K562 (cell line): ENCODE measurements around the gene PLXDC2. TPM values are rescaled to one million over a fixed set of nuclear protein-coding genes. Genes with fewer than 3 reads are reported as not detected.

Source experiments
- ATAC-seq: fragments of 200-7000 bp; cut with Tn5 transposase; 3 replicates; pipeline ENCODE4 v1.9.1; 2020; ENCODE audit warnings: moderate library complexity
- BruUV-seq: library from RNA; stranded (reverse); fragments of 400-500 nt; replicated peaks from 2 replicates; lab custom pipeline; 2021; lab: Mats Ljungman, UMichigan
- CTCF ChIA-PET: fragments of 300-600 bp; formaldehyde crosslinking; extraction: SDS; loops from one replicate; lab custom pipeline; 2021; ENCODE audit warnings: low intra/inter-chr PET ratio; lab: Yijun Ruan, JAX
- POLR2A ChIA-PET: fragments of 300-600, 350-650 bp; sonication (Branson Sonifier 250); formaldehyde crosslinking; extraction: SDS; loops from one replicate; lab custom pipeline; 2021; ENCODE audit warnings: antibody characterized with exemption, inconsistent platforms; lab: Yijun Ruan, JAX
- DNase-seq, 4 experiments: peaks; one replicate each; pipeline versions ENCODE4 v3.0.0 to v3.0.0-alpha.2; 2011 to 2018; ENCODE audit warnings: low spot score in 3 of 4, mixed read lengths in 3 of 4; ENCODE audit errors: extremely low read depth in 1 of 4
- FAIRE-seq: peaks from 2 replicates; lab custom pipeline; 2011; peaks lifted over from hg19 to GRCh38; lab: Jason Lieb, UNC
- H2AFZ ChIP-seq: 2 replicates; pipeline ENCODE4 v1.6.0; 2011; ENCODE audit warnings: low read depth, low read length, control low read depth, inconsistent platforms
- H3K27ac ChIP-seq: fragments of 200-600 bp; 3 replicates; pipeline ENCODE4 v1.8.0; 2011; ENCODE audit warnings: low read depth, mild to moderate bottlenecking, control low read depth, inconsistent platforms, low read length, moderate library complexity, mixed read lengths; ENCODE audit errors: extremely low read depth
- H3K27me3 ChIP-seq, 2 experiments: fragments of 300-600 bp in 1 of 2; 2 replicates in 1 of 2; 3 replicates in 1 of 2; pipeline versions ENCODE4 v1.6.0 to v1.8.0; 2011; ENCODE audit warnings: inconsistent platforms in 2 of 2, low read length in 2 of 2, mild to moderate bottlenecking in 1 of 2, mixed read lengths in 1 of 2, moderate library complexity in 1 of 2; ENCODE audit not compliant: control insufficient read depth in 2 of 2, insufficient read depth in 2 of 2
- H3K36me3 ChIP-seq: fragments of 300-600 bp; 3 replicates; pipeline ENCODE4 v1.8.0; 2011; ENCODE audit warnings: mild to moderate bottlenecking, low read length, inconsistent platforms; ENCODE audit not compliant: control insufficient read depth, insufficient read depth
- H3K4me1 ChIP-seq, 2 experiments: fragments of 200-600 bp in 1 of 2; replicated peaks in 1 of 2; 2 replicates in 1 of 2; 3 replicates in 1 of 2; pipeline versions ENCODE4 v1.5.1 to v1.8.0; 2011; ENCODE audit warnings: inconsistent platforms in 2 of 2, low read length in 2 of 2, mild to moderate bottlenecking in 1 of 2, mixed read lengths in 1 of 2, moderate library complexity in 1 of 2; ENCODE audit not compliant: control insufficient read depth in 2 of 2, insufficient read depth in 2 of 2
- H3K4me2 ChIP-seq: 2 replicates; pipeline ENCODE4 v1.6.1; 2011; ENCODE audit warnings: low read length, control low read depth, inconsistent platforms, mixed read lengths; ENCODE audit not compliant: insufficient read depth
- H3K4me3 ChIP-seq: fragments of 200-600 bp; sonication (generic), shearing (Covaris generic); 2 replicates; pipeline ENCODE4 v1.5.1; 2016; ENCODE audit warnings: control low read depth, inconsistent platforms
- H3K79me2 ChIP-seq: fragments of 200-600 bp; 3 replicates; pipeline ENCODE4 v1.8.0; 2011; ENCODE audit warnings: low read length, inconsistent platforms; ENCODE audit not compliant: control insufficient read depth, insufficient read depth
- H3K9ac ChIP-seq, 2 experiments: 2 replicates each; pipeline versions ENCODE4 v1.6.0 to v1.6.1; 2011; ENCODE audit warnings: low read depth in 2 of 2, low read length in 2 of 2, control low read depth in 1 of 2, inconsistent platforms in 1 of 2, mild to moderate bottlenecking in 1 of 2, mixed read lengths in 1 of 2; ENCODE audit not compliant: insufficient read depth in 1 of 2
- H3K9me1 ChIP-seq: one replicate; pipeline ENCODE4 v1.6.0; 2011; ENCODE audit warnings: inconsistent platforms, mild to moderate bottlenecking, low read length, moderate library complexity; ENCODE audit not compliant: control insufficient read depth, insufficient read depth
- H3K9me3 ChIP-seq: replicated peaks from 2 replicates; pipeline ENCODE4 v1.5.1; 2011; ENCODE audit warnings: low read depth, low read length, inconsistent platforms; ENCODE audit not compliant: control insufficient read depth, insufficient read depth
- H4K20me1 ChIP-seq: replicated peaks from 2 replicates; pipeline ENCODE4 v1.6.1; 2011; ENCODE audit warnings: low read length, inconsistent platforms, mixed read lengths; ENCODE audit not compliant: control insufficient read depth, insufficient read depth
- ATF7 ChIP-seq: fragments of 450-650 bp; IDR thresholded peaks from 2 replicates; pipeline ENCODE4 v1.7.1; 2014; ENCODE audit warnings: mild to moderate bottlenecking, moderate library complexity
- DDX20 ChIP-seq: fragments of 450-650 bp; IDR thresholded peaks from 2 replicates; pipeline ENCODE4 v1.6.1; 2016; ENCODE audit warnings: missing genetic modification characterization, low read depth, mild to moderate bottlenecking, missing compliant biosample characterization, moderate library complexity
- ESRRA ChIP-seq: fragments of 450-650 bp; IDR thresholded peaks from 2 replicates; pipeline ENCODE4 v1.6.1; 2014; ENCODE audit warnings: low read depth, mild to moderate bottlenecking, moderate library complexity, borderline replicate concordance
- FIP1L1 ChIP-seq: fragments of 200-400 bp; formaldehyde crosslinking; IDR thresholded peaks from 2 replicates; pipeline ENCODE4 v1.6.1; 2018; ENCODE audit warnings: mild to moderate bottlenecking, low read depth, low read length; ENCODE audit not compliant: poor library complexity, severe bottlenecking
- NRF1 ChIP-seq, 2 experiments: fragments of 450-650 bp; IDR thresholded peaks in 1 of 2; conservative IDR thresholded peaks in 1 of 2; 2 replicates each; pipeline ENCODE4 v1.6.1; 2014; ENCODE audit warnings: mild to moderate bottlenecking in 2 of 2
- TGIF2 ChIP-seq: sonication (generic); formaldehyde crosslinking; IDR thresholded peaks from 2 replicates; pipeline ENCODE4 v1.8.1; 2022; ENCODE audit warnings: mild to moderate bottlenecking, missing genetic modification reagents, moderate library complexity
- ZNF668 ChIP-seq: fragments of 250-450 bp; sonication (Bioruptor Pico); IDR thresholded peaks from 2 replicates; pipeline ENCODE4 v1.8.0; 2022; ENCODE audit warnings: mild to moderate bottlenecking, inconsistent platforms
- whole genome bisulfite sequencing: fragments of 100-300 bp; shearing (Covaris generic); methylation state at CpG from one replicate; pipeline ENCODE4 v1.1.6; 2016; ENCODE audit warnings: low coverage, mixed read lengths; ENCODE audit not compliant: insufficient coverage; ENCODE audit errors: missing lambda C conversion rate; 5-methylcytosine and 5-hydroxymethylcytosine counted together
- in situ Hi-C: fragments of 300-500 bp; cut with MboI; formaldehyde crosslinking; loops from 4 replicates; pipeline ENCODE4 v1.15.0; 2018; ENCODE audit warnings: inconsistent platforms, mixed read lengths
- intact Hi-C: fragments of 100-400 bp; cut with micrococcal nuclease; formaldehyde crosslinking; loops from 2 replicates; pipeline ENCODE4 v1.14.2; 2022
- polyA plus RNA-seq, 8 experiments: library from polyadenylated mRNA; depleted of rRNA in 4 of 8; stranded (reverse) in 5 of 8; unstranded in 3 of 8; fragments of >200 nt; fragmentation: Nextera tagmentation in 2 of 8; fragmentation: Illumina TruSeq in 1 of 8; extraction: Ambion mirVana in 2 of 8; extraction: Trizol in 1 of 8; gene quantifications; 2 replicates each; pipeline versions ENCODE4 v1.2.1 to v1.2.3, GENCODE V29; 2011 to 2014; ENCODE audit warnings: inconsistent platforms in 1 of 8, missing spikeins in 1 of 8
- total RNA-seq, 7 experiments: library from RNA; depleted of rRNA in 6 of 7; stranded (reverse); fragments of >200 nt in 6 of 7; fragmentation: Illumina TruSeq in 2 of 7; extraction: Trizol in 2 of 7; gene quantifications; 2 replicates each; pipeline versions ENCODE4 v1.2.1 to v1.2.3, GENCODE V29; 2011 to 2021; ENCODE audit warnings: low replicate concordance in 1 of 7
- TF ChIP-seq, protein P1 (sequence below): sonication (generic); formaldehyde crosslinking; IDR thresholded peaks from 2 replicates; pipeline ENCODE4 v1.8.0; 2023; ENCODE audit warnings: mild to moderate bottlenecking, missing genetic modification reagents
- TF ChIP-seq, protein P2 (sequence below), 2 experiments: fragments of 450-650 bp; formaldehyde crosslinking in 1 of 2; IDR thresholded peaks; 2 replicates each; pipeline versions ENCODE4 v1.4.0 to v1.6.1; 2014 to 2020; ENCODE audit warnings: mild to moderate bottlenecking in 2 of 2, borderline replicate concordance in 1 of 2, low read depth in 1 of 2

The PLXDC2 gene
- total and polyA plus RNA-seq, 9 of the 15 experiments (the other 6 are each of a cell fraction or from before 2014, with no cell fraction given) = 0.01 to 0.33 (median 0.10) TPM; not detected in 3

DNA sequence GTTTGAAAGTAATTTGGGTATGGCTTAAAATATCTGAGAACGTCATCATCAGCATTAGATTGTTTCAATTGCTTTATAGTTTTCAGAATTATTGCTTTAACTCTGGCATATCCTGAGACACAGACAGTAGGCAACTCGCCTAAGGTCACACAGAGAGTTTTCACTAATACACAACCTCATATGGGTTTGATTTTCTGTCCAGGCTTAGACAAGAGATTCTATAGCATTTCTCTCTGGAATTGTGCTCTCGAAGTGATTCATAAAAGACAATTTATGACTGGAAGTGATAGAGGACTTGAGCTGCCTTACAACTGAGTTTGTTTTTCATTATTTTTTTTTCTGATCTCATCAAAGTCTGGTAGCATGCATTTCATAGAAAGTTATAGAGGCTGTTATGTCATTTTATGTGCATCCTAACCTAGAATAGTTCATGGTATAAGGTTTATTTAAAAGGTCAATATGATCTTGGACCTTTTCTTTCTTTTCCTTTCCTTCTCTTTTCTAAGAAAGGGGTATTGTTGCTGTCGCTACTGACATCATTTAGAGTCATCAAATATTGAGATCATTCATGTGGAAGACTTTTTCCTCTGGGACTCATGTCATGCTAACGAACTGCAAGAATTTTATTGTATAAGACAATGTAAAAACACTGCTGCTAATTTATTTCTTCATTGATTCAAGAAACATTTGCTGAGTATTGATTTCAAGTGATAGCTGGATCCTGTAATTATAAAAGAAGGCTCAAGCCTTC lies 278.2 kb downstream of the PLXDC2 start:
- WGBS = 0% methylated on average over 5 of the region's 5 CpGs
- CTCF ChIA-PET = no interaction called here
- TF ChIP-seq FIP1L1 (no peak), ATF7 (no peak), DDX20 (no peak), ZNF668 (CRISPR knock-in tag) (no peak), ESRRA (no peak), TGIF2 (CRISPR knock-in tag) (no peak), NRF1 (conservative IDR thresholded peaks at IDR 0.05 in 1 of 2, IDR thresholded peaks at IDR 0.05 in 1 of 2) (no peak)
- TF ChIP-seq, protein P1, sequence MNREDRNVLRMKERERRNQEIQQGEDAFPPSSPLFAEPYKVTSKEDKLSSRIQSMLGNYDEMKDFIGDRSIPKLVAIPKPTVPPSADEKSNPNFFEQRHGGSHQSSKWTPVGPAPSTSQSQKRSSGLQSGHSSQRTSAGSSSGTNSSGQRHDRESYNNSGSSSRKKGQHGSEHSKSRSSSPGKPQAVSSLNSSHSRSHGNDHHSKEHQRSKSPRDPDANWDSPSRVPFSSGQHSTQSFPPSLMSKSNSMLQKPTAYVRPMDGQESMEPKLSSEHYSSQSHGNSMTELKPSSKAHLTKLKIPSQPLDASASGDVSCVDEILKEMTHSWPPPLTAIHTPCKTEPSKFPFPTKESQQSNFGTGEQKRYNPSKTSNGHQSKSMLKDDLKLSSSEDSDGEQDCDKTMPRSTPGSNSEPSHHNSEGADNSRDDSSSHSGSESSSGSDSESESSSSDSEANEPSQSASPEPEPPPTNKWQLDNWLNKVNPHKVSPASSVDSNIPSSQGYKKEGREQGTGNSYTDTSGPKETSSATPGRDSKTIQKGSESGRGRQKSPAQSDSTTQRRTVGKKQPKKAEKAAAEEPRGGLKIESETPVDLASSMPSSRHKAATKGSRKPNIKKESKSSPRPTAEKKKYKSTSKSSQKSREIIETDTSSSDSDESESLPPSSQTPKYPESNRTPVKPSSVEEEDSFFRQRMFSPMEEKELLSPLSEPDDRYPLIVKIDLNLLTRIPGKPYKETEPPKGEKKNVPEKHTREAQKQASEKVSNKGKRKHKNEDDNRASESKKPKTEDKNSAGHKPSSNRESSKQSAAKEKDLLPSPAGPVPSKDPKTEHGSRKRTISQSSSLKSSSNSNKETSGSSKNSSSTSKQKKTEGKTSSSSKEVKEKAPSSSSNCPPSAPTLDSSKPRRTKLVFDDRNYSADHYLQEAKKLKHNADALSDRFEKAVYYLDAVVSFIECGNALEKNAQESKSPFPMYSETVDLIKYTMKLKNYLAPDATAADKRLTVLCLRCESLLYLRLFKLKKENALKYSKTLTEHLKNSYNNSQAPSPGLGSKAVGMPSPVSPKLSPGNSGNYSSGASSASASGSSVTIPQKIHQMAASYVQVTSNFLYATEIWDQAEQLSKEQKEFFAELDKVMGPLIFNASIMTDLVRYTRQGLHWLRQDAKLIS = no peak
- TF ChIP-seq, protein P2, sequence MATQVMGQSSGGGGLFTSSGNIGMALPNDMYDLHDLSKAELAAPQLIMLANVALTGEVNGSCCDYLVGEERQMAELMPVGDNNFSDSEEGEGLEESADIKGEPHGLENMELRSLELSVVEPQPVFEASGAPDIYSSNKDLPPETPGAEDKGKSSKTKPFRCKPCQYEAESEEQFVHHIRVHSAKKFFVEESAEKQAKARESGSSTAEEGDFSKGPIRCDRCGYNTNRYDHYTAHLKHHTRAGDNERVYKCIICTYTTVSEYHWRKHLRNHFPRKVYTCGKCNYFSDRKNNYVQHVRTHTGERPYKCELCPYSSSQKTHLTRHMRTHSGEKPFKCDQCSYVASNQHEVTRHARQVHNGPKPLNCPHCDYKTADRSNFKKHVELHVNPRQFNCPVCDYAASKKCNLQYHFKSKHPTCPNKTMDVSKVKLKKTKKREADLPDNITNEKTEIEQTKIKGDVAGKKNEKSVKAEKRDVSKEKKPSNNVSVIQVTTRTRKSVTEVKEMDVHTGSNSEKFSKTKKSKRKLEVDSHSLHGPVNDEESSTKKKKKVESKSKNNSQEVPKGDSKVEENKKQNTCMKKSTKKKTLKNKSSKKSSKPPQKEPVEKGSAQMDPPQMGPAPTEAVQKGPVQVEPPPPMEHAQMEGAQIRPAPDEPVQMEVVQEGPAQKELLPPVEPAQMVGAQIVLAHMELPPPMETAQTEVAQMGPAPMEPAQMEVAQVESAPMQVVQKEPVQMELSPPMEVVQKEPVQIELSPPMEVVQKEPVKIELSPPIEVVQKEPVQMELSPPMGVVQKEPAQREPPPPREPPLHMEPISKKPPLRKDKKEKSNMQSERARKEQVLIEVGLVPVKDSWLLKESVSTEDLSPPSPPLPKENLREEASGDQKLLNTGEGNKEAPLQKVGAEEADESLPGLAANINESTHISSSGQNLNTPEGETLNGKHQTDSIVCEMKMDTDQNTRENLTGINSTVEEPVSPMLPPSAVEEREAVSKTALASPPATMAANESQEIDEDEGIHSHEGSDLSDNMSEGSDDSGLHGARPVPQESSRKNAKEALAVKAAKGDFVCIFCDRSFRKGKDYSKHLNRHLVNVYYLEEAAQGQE (IDR thresholded peaks at IDR 0.05; ENCODE audit: borderline replicate concordance) = no peak
- TF ChIP-seq, protein P2 (CRISPR knock-in tag; IDR thresholded peaks at IDR 0.05; ENCODE audit: low read depth) = no peak

More for the DNA sequence above, 278.2 kb downstream of the PLXDC2 start:
- Histone ChIP-seq H3K4me1 (no peaks in the 10 kb centered on the region), H3K9me3 (no peaks in the 10 kb centered on the region), H3K27ac (no peak overlapping the region), H3K79me2 (no peaks in the 10 kb centered on the region), H2AFZ (no peak overlapping the region), H3K4me3 (no peak overlapping the region), H3K4me2 (no peak overlapping the region), H3K9me1 (no peaks in the 10 kb centered on the region), H3K36me3 (no peaks in the 10 kb centered on the region), H3K9ac (no peak overlapping the region), H3K27me3 (no peaks in the 10 kb centered on the region), H4K20me1 (no peaks in the 10 kb centered on the region)
- intact Hi-C loops = no loop called here
- in situ Hi-C loops = no loop called here
- POLR2A ChIA-PET = interaction anchor here (0.8 kb wide), 1 partner anchor 12 kb away, joined by 3 read pairs; no protein-coding TSS in a partner anchor
- BruUV-seq = no TSS peak
- no peak for ATAC-seq
- no peak for DNase-seq
- no peak for FAIRE-seq
